ENCODE results near the gene GATA2.

Gene GATA2

DNA sequence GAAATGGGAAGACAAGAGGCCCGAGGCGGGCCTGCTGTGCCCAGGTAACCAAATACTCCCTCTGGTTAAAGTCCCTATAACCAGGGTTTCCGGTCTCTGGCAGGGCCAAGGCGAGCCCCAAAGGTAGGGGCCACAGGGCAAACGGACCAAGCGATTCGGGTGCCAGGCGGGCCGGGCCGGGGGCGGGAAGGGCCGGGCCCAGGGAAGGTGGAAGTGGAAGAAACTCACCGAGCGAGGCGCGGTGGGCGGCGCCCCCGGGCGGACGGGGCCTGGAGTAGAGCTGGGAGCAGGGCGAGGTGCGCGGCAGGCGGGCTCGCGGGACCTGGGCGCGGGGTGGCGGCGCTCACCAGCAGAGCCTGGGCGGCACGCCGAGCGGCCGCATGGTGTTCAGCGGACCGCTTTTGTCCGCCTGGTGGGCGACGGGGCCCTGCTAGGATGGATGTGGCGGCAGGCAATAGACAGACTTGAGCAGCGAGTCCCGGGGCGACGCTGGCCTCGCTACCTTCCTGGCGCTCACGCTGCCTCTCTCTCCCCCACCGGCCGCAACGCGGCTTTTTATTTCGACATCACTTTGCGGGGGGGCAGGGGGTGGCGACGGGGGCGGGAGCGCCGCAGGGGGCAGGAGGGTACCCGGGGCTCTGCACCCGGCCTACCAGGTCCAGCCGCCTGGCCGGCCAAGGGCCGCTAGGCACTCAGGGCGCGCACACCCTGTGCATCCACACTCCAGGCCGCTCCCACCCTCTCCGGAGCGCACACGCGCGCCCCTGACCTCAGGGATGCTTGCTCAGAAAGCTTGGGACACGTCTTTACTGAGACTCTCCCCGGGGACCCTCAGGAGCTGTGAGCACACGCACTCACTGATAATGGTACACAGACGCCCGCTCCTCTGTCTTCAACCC lies at the start of gene GATA2:
Gene GATA2, minus strand, starts transcription at position 531 of the 899 bp plus-strand sequence. CDS start 6,170 bp downstream, outside the sequence.
- DNase-seq, result no peak

- DNase-seq, result no peak
Observed at GRCh38 chr3:128541246-128541645, 48.2 kb upstream of the GATA2 start.

- no peak for DNase-seq
Observed at GRCh38 chr3:128539376-128539775, 46.4 kb upstream of the GATA2 start.

- no peak for DNase-seq
Observed at GRCh38 chr3:128537091-128537703, 44.2 kb upstream of the GATA2 start.

DNA sequence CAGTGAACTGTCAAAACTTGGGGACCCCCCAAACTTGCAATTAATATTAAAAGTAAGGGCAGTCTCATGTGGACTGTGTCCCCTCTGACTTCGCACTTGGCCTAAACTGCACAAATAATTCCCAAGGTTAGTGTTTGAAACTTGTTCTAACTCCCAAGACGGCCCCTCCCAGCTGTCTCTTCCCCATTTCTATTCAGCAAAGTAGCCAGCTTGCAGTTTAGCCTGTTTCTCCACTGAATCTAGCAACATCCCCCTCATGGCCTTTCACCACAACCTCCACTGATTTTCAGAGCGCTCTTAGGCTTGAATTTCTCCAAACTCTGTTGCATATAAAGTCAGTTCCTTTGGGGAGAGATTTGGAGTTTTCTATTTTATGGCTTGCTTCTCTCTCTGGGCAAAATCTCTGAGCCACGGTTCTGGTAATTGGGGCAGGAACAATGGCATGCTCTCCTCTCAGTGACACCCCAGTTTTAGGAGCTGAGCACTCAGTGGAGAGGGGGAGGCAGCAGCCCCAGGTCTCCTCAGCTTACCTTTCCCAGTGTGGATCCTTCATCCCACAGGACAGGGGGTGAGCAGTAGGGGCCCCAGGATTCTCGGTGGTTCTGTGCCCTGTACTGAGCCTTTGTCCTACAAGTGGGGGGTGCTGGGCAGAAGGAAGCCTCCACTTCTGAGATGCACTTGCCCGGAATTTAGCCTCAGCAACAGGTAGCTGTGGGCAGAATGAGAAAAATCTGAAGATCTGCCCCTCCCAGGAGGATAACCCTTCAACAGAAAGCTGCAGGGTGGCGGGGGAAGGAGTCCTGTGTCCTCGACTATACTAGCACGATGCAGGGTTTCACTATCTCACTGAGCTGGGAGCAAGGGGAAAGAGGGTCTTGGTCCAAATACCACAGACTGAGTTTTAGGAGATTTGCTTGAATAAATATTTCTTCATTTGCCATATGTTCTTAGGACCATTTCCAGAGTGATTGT lies 39.3 kb upstream of the GATA2 start:
- no peak for DNase-seq

GRCh38 chr3:128524374-128525299 lies 31.6 kb upstream of the GATA2 start:
- no peak for DNase-seq

DNA sequence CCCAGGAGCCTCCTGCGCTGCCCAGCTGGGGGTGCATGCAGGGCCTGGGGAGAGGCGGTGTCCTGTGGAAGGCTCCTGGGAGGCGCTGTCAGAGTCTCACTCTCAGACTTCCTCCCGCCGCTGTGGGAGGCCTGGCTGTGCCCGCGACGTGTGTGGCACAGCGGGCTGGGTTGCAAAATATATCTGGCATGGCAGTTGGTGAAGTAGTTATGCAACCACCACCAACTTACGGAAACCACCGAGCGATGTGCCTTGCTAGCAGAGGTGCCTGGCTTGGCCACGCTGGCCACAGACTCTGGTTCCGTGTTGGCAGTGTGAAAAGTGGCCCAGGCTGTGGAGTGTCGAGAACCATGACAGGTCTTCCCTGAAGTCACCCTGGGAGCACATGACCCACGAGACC lies 30.6 kb upstream of the GATA2 start:
- peak in 1 of 2 donors; percentile 7 for DNase-seq

GRCh38 chr3:128521715-128522114 lies 28.7 kb upstream of the GATA2 start:
- no peak for DNase-seq

DNA sequence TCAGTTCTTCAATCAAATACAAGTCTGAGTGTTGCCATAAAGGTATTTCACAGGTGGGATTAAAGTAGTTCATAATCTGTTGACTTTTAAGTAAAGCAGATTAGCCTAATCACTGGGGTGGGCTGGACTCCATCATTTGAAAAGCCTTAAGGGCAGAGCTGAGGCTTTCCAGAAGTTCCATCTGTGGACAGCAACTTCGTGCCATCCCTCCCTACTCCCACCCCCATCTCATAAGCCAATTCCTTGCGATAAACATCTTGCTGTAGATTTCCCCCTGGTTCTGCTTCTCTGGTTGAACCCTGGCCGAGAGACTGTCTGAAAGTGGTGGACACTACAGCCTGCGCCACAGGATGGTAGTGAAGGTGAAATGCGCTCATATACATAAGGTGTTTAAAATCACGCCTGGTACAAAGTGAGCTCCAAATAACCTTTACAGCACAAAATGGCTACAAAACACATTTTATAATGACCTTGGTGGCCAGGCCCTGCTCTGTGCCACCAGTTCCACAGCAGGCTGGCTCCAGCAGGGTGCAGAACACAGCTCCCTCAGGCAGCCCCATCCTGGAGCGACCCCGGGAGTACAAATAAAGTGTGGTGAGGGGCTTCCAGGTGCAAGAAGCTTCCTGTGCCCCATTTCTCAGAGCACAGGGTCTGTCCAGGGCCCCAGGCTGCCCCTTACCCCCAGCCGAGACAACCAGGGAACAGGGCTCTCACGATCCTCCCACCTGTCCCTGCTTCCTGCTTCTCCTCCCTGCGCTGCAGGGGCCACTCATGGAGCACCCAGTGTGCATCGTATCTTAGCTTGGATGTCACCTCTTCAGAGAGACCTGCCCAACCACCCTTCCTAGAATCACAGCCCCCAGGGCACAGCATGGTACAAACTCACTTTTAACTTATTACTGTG lies 25.8 kb upstream of the GATA2 start:
- no peak for DNase-seq

- no peak for DNase-seq
Observed at GRCh38 chr3:128517648-128518047, 24.6 kb upstream of the GATA2 start.

DNA sequence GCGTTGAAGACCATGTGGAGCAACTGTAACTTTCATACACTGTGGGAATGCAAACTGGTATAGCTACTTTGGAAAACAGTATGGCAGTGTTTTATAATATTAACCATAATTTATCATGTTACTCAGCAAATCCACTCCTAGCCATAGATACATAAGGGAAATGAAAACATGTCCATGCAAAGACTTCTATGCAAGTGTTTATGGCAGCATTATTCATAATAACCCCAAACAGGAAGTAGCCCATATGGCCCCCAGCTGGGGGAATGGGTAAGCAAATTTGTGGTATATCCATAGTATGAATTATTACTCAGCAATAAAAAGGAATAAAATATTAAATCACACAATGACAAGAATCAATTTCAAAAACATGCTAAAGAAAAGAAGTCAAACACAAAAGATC lies 23.0 kb upstream of the GATA2 start:
- DNase-seq, result no peak

DNA sequence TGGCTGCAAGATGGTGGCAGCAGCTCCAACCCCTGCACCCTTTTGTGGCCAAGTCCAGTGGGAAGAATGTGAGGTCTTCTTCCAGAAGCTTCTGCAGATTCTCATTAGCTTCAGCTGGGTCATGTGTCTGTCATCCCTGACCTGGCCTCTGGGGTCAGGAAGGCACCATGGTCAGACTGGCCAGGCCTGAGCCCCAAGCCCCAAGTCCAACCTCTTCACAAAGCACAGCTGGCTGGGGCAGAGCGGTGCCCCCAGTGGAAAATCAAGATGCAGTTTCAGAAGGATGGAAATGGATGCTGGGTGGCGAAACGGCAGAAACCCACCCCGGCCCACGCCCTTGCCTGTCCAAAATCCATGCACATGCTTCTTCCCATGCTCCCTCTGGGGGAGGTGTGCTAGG lies 15.9 kb upstream of the GATA2 start:
- no peak for DNase-seq

GRCh38 chr3:128506754-128507153 lies 13.8 kb upstream of the GATA2 start:
- no peak for DNase-seq

GRCh38 chr3:128505771-128506170 lies 12.8 kb upstream of the GATA2 start:
- DNase-seq, result no peak

GRCh38 chr3:128504963-128505730 lies 12.1 kb upstream of the GATA2 start:
- DNase-seq, result no peak

- no peak for DNase-seq
Observed at GRCh38 chr3:128504533-128504915, 11.5 kb upstream of the GATA2 start.

DNA sequence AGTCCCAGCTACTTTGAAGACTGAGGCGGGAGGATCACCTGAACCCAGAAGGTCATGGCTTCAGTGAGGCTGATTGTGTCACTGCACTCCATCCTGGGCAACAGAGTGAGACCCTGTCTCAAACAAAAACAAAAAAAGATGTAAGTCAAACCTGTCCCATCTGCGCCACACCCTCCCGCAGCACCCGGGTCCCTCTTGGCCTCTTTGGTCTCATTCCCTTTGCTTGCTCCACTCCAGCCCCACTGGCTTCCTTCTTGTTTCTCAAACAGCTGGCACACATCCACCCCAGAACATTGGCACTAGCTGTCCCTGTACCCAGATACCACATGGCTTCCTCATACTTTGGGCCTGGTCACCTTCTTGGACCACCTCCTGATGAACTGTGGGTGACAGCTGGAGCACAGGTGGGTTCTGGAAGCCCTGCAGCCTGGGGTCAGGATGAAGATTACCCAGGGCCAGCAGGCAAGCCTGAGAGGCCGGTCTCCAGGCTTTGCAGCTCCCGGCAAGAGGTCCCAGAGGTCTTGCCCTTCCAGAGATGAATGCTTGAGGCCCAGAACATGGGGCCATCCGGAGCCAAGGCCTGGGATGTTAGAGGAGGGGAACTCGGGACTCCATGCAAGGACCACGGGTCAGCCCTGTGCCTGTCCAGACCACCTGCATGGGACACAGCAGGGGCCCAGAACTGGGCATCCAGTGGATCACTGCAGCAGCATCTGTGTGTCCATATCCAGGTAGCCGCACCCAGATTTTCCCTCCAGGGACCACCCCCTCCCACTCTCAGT lies 10.9 kb upstream of the GATA2 start:
- DNase-seq, result no peak

DNA sequence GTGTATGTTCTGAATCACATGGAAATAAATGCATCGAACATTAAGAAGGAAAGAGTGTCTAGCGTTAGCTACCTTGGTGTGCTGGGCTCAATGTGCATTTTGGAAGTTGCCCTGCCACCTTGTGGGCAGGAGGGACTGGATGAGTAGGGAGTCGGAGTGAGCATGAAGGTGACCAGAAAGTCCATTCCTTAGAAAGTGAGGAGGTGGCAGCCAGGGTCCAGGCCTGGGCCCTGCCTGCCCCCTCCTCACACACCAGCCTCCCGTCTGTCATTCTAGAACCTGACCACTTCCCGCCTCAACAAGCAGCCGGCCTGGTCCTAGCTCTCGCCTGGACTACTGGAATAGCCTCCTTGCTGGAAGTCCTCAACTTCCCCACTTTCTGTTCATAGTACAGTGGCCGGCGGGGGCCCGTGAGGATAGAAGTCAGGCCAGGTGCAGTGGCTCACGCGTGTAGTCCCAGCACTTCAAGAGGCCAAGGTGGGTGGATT lies 10.2 kb upstream of the GATA2 start:
- DNase-seq, result peak in 1 of 2 donors; percentile 19

DNA sequence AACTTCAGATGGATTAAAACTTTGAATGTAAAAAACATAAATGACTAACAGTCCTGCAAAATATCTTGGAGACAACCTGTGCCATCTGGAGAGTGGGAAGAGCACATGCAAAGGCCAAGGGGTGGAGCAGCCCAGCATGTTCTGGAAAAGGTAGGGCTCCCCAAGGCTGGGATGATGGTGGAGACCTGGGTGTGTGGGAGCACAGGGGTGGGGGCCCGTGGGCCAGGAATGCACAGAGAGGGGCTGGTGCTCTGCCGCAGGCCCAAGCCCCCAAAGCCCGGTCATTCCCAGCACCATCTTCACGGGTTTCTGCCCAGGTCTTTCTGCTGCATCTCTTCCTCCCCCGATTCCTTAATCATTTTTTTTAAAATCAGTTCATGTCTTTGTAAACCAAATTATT lies 9.7 kb upstream of the GATA2 start:
- no peak for DNase-seq

Data from bone marrow (tissue), 2 donors.